ES-I3 (cell line): Measurements from ENCODE around the gene PTAR1.

Experiments used
- H3K36me3 ChIP-seq: 2 replicates; pipeline ENCODE4 v1.6.1; 2013; ENCODE audit warnings: mild to moderate bottlenecking, low read length, control low read depth, moderate library complexity; ENCODE audit not compliant: insufficient read depth
- H3K4me1 ChIP-seq: 2 replicates; pipeline ENCODE4 v1.6.1; 2013; ENCODE audit warnings: mild to moderate bottlenecking, control low read depth, low read length; ENCODE audit not compliant: insufficient read depth
- H3K9ac ChIP-seq: 2 replicates; pipeline ENCODE4 v1.6.1; 2013; ENCODE audit warnings: low read depth, mild to moderate bottlenecking, low read length, moderate library complexity
- H3K9me3 ChIP-seq: 2 replicates; pipeline ENCODE4 v1.6.1; 2013; ENCODE audit warnings: mild to moderate bottlenecking, low read length, moderate library complexity; ENCODE audit not compliant: control insufficient read depth, insufficient read depth

The PTAR1 gene

GRCh38 chr9:69674716-69675438, 84.9 kb downstream of the PTAR1 start:
- no peak overlapping the region for H3K9ac ChIP-seq
- no peaks in the 10 kb centered on the region for H3K36me3 ChIP-seq
- H3K9me3 ChIP-seq, result no peaks in the 10 kb centered on the region
- H3K4me1 ChIP-seq, result peaks cover 17% of the 10 kb centered on the region

- Histone ChIP-seq H3K9me3 (no peaks in the 10 kb centered on the region), H3K4me1 (peaks cover 17% of the 10 kb centered on the region), H3K36me3 (no peaks in the 10 kb centered on the region), H3K9ac (peak overlapping the region; percentile 5; the same call in 1 of the 2 replicates)
Measured at GRCh38 chr9:69674112-69674685, 85.6 kb downstream of the PTAR1 start.

GRCh38 chr9:69673311-69673640, 86.5 kb downstream of the PTAR1 start:
- peak overlapping the region; percentile 69; the same call in 1 of the 2 replicates for H3K9ac ChIP-seq
- no peaks in the 10 kb centered on the region for H3K36me3 ChIP-seq
- no peaks in the 10 kb centered on the region for H3K9me3 ChIP-seq
- H3K4me1 ChIP-seq, result peaks cover 24% of the 10 kb centered on the region

GRCh38 chr9:69672596-69673310, 87.1 kb downstream of the PTAR1 start:
- no peaks in the 10 kb centered on the region for H3K36me3 ChIP-seq
- peaks cover 26% of the 10 kb centered on the region for H3K4me1 ChIP-seq
- no peaks in the 10 kb centered on the region for H3K9me3 ChIP-seq
- H3K9ac ChIP-seq, result peak overlapping the region; percentile 69

- Histone ChIP-seq H3K9ac (peak within 1 kb of the TSS; percentile 69), H3K4me1 (peaks cover 32% of the 10 kb centered on the region), H3K36me3 (no peaks in the 10 kb centered on the region), H3K9me3 (no peaks in the 10 kb centered on the region)
Measured at GRCh38 chr9:69671879-69672595, 87.8 kb downstream of the PTAR1 start, which contains the start of gene APBA1. TSS of gene APBA1 (minus strand) at chr9:69672371.

GRCh38 chr9:69671311-69671878, 88.4 kb downstream of the PTAR1 start:
- H3K9ac ChIP-seq, result peak overlapping the region; percentile 61; the same call in 1 of the 2 replicates
- H3K4me1 ChIP-seq, result peaks cover 36% of the 10 kb centered on the region

GRCh38 chr9:69667306-69667705, 92.5 kb downstream of the PTAR1 start:
- H3K4me1 ChIP-seq, result peaks cover 25% of the 10 kb centered on the region; the same call in 1 of the 2 replicates
- no peak overlapping the region for H3K9ac ChIP-seq
- H3K36me3 ChIP-seq, result no peaks in the 10 kb centered on the region
- no peaks in the 10 kb centered on the region for H3K9me3 ChIP-seq

More at GRCh38 chr9:69671311-69671878, 88.4 kb downstream of the PTAR1 start:
- no peaks in the 10 kb centered on the region for H3K9me3 ChIP-seq
- no peaks in the 10 kb centered on the region for H3K36me3 ChIP-seq

GRCh38 chr9:69660304-69660703, 99.5 kb downstream of the PTAR1 start:
- Histone ChIP-seq H3K36me3 (no peaks in the 10 kb centered on the region), H3K4me1 (no peaks in the 10 kb centered on the region), H3K9me3 (no peaks in the 10 kb centered on the region), H3K9ac (no peak overlapping the region)
